GM19043 (cell line): ENCODE measurements around the gene TEX13D.

Experiments
- ATAC-seq: cut with Tn5 transposase; IDR thresholded peaks from one replicate; pipeline ENCODE4 v1.9.1; 2021; ENCODE audit warnings: low read depth; ENCODE audit not compliant: unreplicated experiment

Gene TEX13D

GRCh38 chrX:124347242-124347641, 14.8 kb downstream of the TEX13D start:
- no peak for ATAC-seq

GRCh38 chrX:124348182-124348581, 15.7 kb downstream of the TEX13D start:
- ATAC-seq = no peak

- ATAC-seq = no peak
Measured at GRCh38 chrX:124348885-124349453, 16.5 kb downstream of the TEX13D start.

- ATAC-seq = no peak
Measured at GRCh38 chrX:124354648-124355047, 22.2 kb downstream of the TEX13D start.

- ATAC-seq = peak; percentile 58
Measured at GRCh38 chrX:124358800-124359383, 26.4 kb downstream of the TEX13D start.

GRCh38 chrX:124362072-124362471, 29.6 kb downstream of the TEX13D start:
- ATAC-seq = no peak

- ATAC-seq = no peak
Measured at GRCh38 chrX:124362761-124363160, 30.3 kb downstream of the TEX13D start.

- ATAC-seq = no peak
Measured at GRCh38 chrX:124369722-124370121, 37.3 kb downstream of the TEX13D start.

GRCh38 chrX:124373348-124373747, 40.9 kb downstream of the TEX13D start:
- no peak for ATAC-seq

GRCh38 chrX:124378643-124379042, 46.2 kb downstream of the TEX13D start:
- no peak for ATAC-seq

- ATAC-seq = no peak
Measured at GRCh38 chrX:124383354-124383753, 50.9 kb downstream of the TEX13D start.

GRCh38 chrX:124386401-124386800, 53.9 kb downstream of the TEX13D start:
- no peak for ATAC-seq
